Testis (tissue), 3 donors: ENCODE results near the gene ELOVL7. TPM values are rescaled to one million over a fixed set of nuclear protein-coding genes. Genes with fewer than 3 reads are reported as not detected.

Source experiments
- DNase-seq: peaks from one replicate; pipeline ENCODE4 v3.0.0-alpha.2; 2019
- H3K27ac ChIP-seq, 2 donors: fragments of 200-600 bp; sonication (generic); one replicate each; pipeline ENCODE4 v1.5.1; 2019
- H3K27me3 ChIP-seq: fragments of 200-600 bp; sonication (generic); one replicate; pipeline ENCODE4 v1.5.1; 2019
- H3K36me3 ChIP-seq: fragments of 200-600 bp; sonication (generic); one replicate; pipeline ENCODE4 v1.5.1; 2017; ENCODE audit warnings: low read depth; ENCODE audit errors: missing control alignments
- H3K4me1 ChIP-seq: fragments of 200-600 bp; sonication (generic); one replicate; pipeline ENCODE4 v1.5.1; 2019
- H3K4me3 ChIP-seq, 2 donors: fragments of 200-600 bp; sonication (generic); one replicate each; pipeline ENCODE4 v1.5.1; 2017 to 2019
- H3K9me3 ChIP-seq: fragments of 200-600 bp; sonication (generic); one replicate; pipeline ENCODE4 v1.5.1; 2017
- CTCF ChIP-seq, 3 experiments: fragments of 450-650 bp in 2 of 3; fragments of 200-600 bp in 1 of 3; sonication (generic) in 1 of 3; IDR thresholded peaks; one replicate each; pipeline ENCODE4 v1.5.1; 2016 to 2019; ENCODE audit warnings: antibody characterized with exemption in 3 of 3, mild to moderate bottlenecking in 2 of 3, moderate library complexity in 1 of 3
- POLR2A ChIP-seq: fragments of 450-650 bp; IDR thresholded peaks from one replicate; pipeline ENCODE4 v1.6.1; 2017; ENCODE audit warnings: antibody characterized with exemption, mild to moderate bottlenecking, moderate library complexity
- WGBS, 2 donors: methylation state at CpG; one replicate each; pipeline ENCODE4 v1.1.5; 2018; 5-methylcytosine and 5-hydroxymethylcytosine counted together
- intact Hi-C: fragments of 100-400 bp; cut with DNase I; formaldehyde crosslinking; loops from one replicate; pipeline ENCODE4 v1.15.1; 2023; ENCODE audit warnings: low total_unique reads
- polyA plus RNA-seq: library from polyadenylated mRNA; stranded (reverse); fragments of 350-450 nt; fragmentation: Illumina TruSeq; extraction: RNeasy Lipid Tissue Mini Kit (QIAGEN cat#74804); gene quantifications from one replicate; pipeline ENCODE4 v1.2.3, GENCODE V29; 2014; ENCODE audit warnings: low read depth, low replicate concordance; ENCODE audit not compliant: insufficient read depth
- total RNA-seq, 2 donors: library from RNA; depleted of rRNA; stranded (reverse); fragments of >200 nt; gene quantifications; one replicate each; pipeline ENCODE4 v1.2.3, GENCODE V29; 2016

ELOVL7 gene
- total and polyA plus RNA-seq, 3 donors from 2014 or later = 1.8 to 5.1 (median 2.4) TPM

GRCh38 chr5:60835554-60835953, 8.5 kb downstream of the ELOVL7 start:
- DNase-seq = no peak
- H3K27me3 ChIP-seq = no peaks in the 10 kb centered on the region
- no peak overlapping the region for H3K4me3 ChIP-seq
- H3K36me3 ChIP-seq = no peaks in the 10 kb centered on the region
- no peak overlapping the region for H3K27ac ChIP-seq
- H3K4me1 ChIP-seq = no peaks in the 10 kb centered on the region
- no peak for TF ChIP-seq POLR2A
- no peak for TF ChIP-seq CTCF (IDR thresholded peaks at IDR 0.05)
- 76 to 77% methylated on average over 5 of the region's 5 CpGs for WGBS, 2 donors
- no peaks in the 10 kb centered on the region for H3K9me3 ChIP-seq
- intact Hi-C loops = no loop called here

GRCh38 chr5:60833520-60833919, 10.5 kb downstream of the ELOVL7 start:
- H3K9me3 ChIP-seq = no peaks in the 10 kb centered on the region
- TF ChIP-seq CTCF (IDR thresholded peaks at IDR 0.05) (no peak), POLR2A (no peak)
- intact Hi-C loops = no loop called here
- DNase-seq = no peak
- H3K36me3 ChIP-seq = no peaks in the 10 kb centered on the region
- no peaks in the 10 kb centered on the region for H3K27me3 ChIP-seq
- H3K4me3 ChIP-seq = no peak overlapping the region
- no peaks in the 10 kb centered on the region for H3K4me1 ChIP-seq
- no peak overlapping the region for H3K27ac ChIP-seq

GRCh38 chr5:60830581-60831127, 13.4 kb downstream of the ELOVL7 start:
- Histone ChIP-seq H3K27ac (no peak overlapping the region), H3K9me3 (no peaks in the 10 kb centered on the region), H3K4me3 (no peak overlapping the region), H3K27me3 (no peaks in the 10 kb centered on the region), H3K36me3 (no peaks in the 10 kb centered on the region), H3K4me1 (no peaks in the 10 kb centered on the region)
- DNase-seq = no peak
- no peak for TF ChIP-seq POLR2A
- intact Hi-C loops = no loop called here

- H3K36me3 ChIP-seq = no peaks in the 10 kb centered on the region
- no peak for TF ChIP-seq CTCF (IDR thresholded peaks at IDR 0.05)
- no peak for TF ChIP-seq POLR2A
- intact Hi-C loops = no loop called here
- H3K4me3 ChIP-seq = no peak overlapping the region
- no peaks in the 10 kb centered on the region for H3K27me3 ChIP-seq
- H3K4me1 ChIP-seq = no peaks in the 10 kb centered on the region
- no peak overlapping the region for H3K27ac ChIP-seq
- DNase-seq = no peak
- 78 to 83% methylated on average over 2 of the region's 2 CpGs for WGBS, 2 donors
- H3K9me3 ChIP-seq = no peaks in the 10 kb centered on the region
Measured at GRCh38 chr5:60829490-60830266, 14.4 kb downstream of the ELOVL7 start.

GRCh38 chr5:60827201-60827600, 16.9 kb downstream of the ELOVL7 start:
- H3K4me3 ChIP-seq = no peak overlapping the region
- H3K27me3 ChIP-seq = no peaks in the 10 kb centered on the region
- no peaks in the 10 kb centered on the region for H3K4me1 ChIP-seq
- TF ChIP-seq POLR2A (no peak), CTCF (IDR thresholded peaks at IDR 0.05) (no peak)
- H3K9me3 ChIP-seq = no peaks in the 10 kb centered on the region
- H3K27ac ChIP-seq = no peak overlapping the region
- intact Hi-C loops = no loop called here
- no peak for DNase-seq
- 94% methylated on average over 1 of the region's 1 CpG for WGBS, 2 donors
- H3K36me3 ChIP-seq = no peaks in the 10 kb centered on the region
